HEK293 (cell line): ENCODE measurements around the gene ENDOV.

Experiments
- CTCF ChIA-PET: fragments of 350-600 bp; formaldehyde crosslinking; extraction: SDS; loops from one replicate; lab custom pipeline; 2021; ENCODE audit warnings: antibody characterized with exemption; lab: Yijun Ruan, JAX
- POLR2A ChIA-PET: fragments of 300-600 bp; formaldehyde crosslinking; extraction: SDS; loops from one replicate; lab custom pipeline; 2020; ENCODE audit warnings: antibody characterized with exemption, inconsistent platforms; lab: Yijun Ruan, JAX
- H3K27ac ChIP-seq: fragments of 200-500 bp; sonication (Bioruptor generic); 2 replicates; pipeline ENCODE4 v1.5.1; 2014; ENCODE audit warnings: low read depth, low read length, control low read depth, inconsistent platforms; ENCODE audit errors: extremely low read depth
- H3K36me3 ChIP-seq, 2 experiments: fragments of 200-500 bp in 1 of 2; sonication (Bioruptor generic) in 1 of 2; 1 replicate in 1 of 2; 2 replicates in 1 of 2; pipeline ENCODE4 v1.5.1; 2014 to 2017; ENCODE audit warnings: inconsistent platforms in 2 of 2, low read length in 2 of 2; ENCODE audit not compliant: control insufficient read depth in 2 of 2, insufficient read depth in 1 of 2
- H3K4me1 ChIP-seq: fragments of 200-500 bp; sonication (Bioruptor generic); 2 replicates; pipeline ENCODE4 v1.5.1; 2014; ENCODE audit warnings: mild to moderate bottlenecking, low read length, inconsistent platforms; ENCODE audit not compliant: control insufficient read depth, insufficient read depth
- H3K4me3 ChIP-seq: 2 replicates; pipeline ENCODE4 v1.5.1; 2011; ENCODE audit warnings: low read depth, mild to moderate bottlenecking, control low read depth, low read length, moderate library complexity
- H3K9me3 ChIP-seq: fragments of 200-500 bp; sonication (Bioruptor generic); 2 replicates; pipeline ENCODE4 v1.5.1; 2014; ENCODE audit warnings: low read depth, low read length, inconsistent platforms; ENCODE audit not compliant: control insufficient read depth, insufficient read depth
- GLI4 ChIP-seq: fragments of 450-650 bp; formaldehyde crosslinking; IDR thresholded peaks from 2 replicates; pipeline ENCODE4 v1.5.1; 2016; ENCODE audit warnings: missing biosample characterization, missing genetic modification characterization
- GLIS1 ChIP-seq: fragments of 450-650 bp; formaldehyde crosslinking; IDR thresholded peaks from 2 replicates; pipeline ENCODE4 v1.5.1; 2016; ENCODE audit warnings: missing biosample characterization, missing genetic modification characterization
- GLIS2 ChIP-seq: fragments of 450-650 bp; formaldehyde crosslinking; IDR thresholded peaks from 2 replicates; pipeline ENCODE4 v1.5.1; 2016; ENCODE audit warnings: missing biosample characterization, missing genetic modification characterization
- KLF9 ChIP-seq: fragments of 450-650 bp; formaldehyde crosslinking; IDR thresholded peaks from 2 replicates; pipeline ENCODE4 v1.5.1; 2016; ENCODE audit warnings: missing biosample characterization, missing genetic modification characterization, low read depth
- MZF1 ChIP-seq: fragments of 450-650 bp; formaldehyde crosslinking; IDR thresholded peaks from 2 replicates; pipeline ENCODE4 v1.5.1; 2017; ENCODE audit warnings: missing biosample characterization, missing genetic modification characterization, borderline replicate concordance
- ZNF155 ChIP-seq: fragments of 450-650 bp; formaldehyde crosslinking; IDR thresholded peaks from 2 replicates; pipeline ENCODE4 v1.5.1; 2016; ENCODE audit warnings: missing biosample characterization, missing genetic modification characterization
- ZNF175 ChIP-seq: fragments of 450-650 bp; formaldehyde crosslinking; IDR thresholded peaks from 2 replicates; pipeline ENCODE4 v1.5.1; 2016; ENCODE audit warnings: missing biosample characterization, missing genetic modification characterization
- ZNF23 ChIP-seq: fragments of 450-650 bp; formaldehyde crosslinking; IDR thresholded peaks from 2 replicates; pipeline ENCODE4 v1.5.1; 2016; ENCODE audit warnings: missing biosample characterization, missing genetic modification characterization, borderline replicate concordance
- ZNF266 ChIP-seq: fragments of 450-650 bp; formaldehyde crosslinking; IDR thresholded peaks from 2 replicates; pipeline ENCODE4 v1.5.1; 2016; ENCODE audit warnings: missing biosample characterization, missing genetic modification characterization, low read depth
- ZNF341 ChIP-seq: fragments of 450-650 bp; formaldehyde crosslinking; IDR thresholded peaks from 2 replicates; pipeline ENCODE4; 2016; ENCODE audit warnings: low read depth, missing biosample characterization, missing genetic modification characterization
- ZNF394 ChIP-seq: fragments of 450-650 bp; formaldehyde crosslinking; IDR thresholded peaks from 2 replicates; pipeline ENCODE4 v1.5.1; 2016; ENCODE audit warnings: missing biosample characterization, missing genetic modification characterization, mild to moderate bottlenecking, moderate library complexity, borderline replicate concordance
- ZNF433 ChIP-seq: fragments of 450-650 bp; formaldehyde crosslinking; IDR thresholded peaks from 2 replicates; pipeline ENCODE4 v1.5.1; 2016; ENCODE audit warnings: missing biosample characterization, missing genetic modification characterization, low read depth
- ZNF473 ChIP-seq: fragments of 450-650 bp; formaldehyde crosslinking; IDR thresholded peaks from 2 replicates; pipeline ENCODE4 v1.5.1; 2017; ENCODE audit warnings: missing biosample characterization, missing genetic modification characterization
- ZNF549 ChIP-seq: fragments of 450-650 bp; IDR thresholded peaks from 2 replicates; pipeline ENCODE4 v1.5.1; 2018; ENCODE audit warnings: missing biosample characterization, missing genetic modification characterization, mild to moderate bottlenecking, inconsistent platforms, moderate library complexity
- ZNF585B ChIP-seq: fragments of 450-650 bp; formaldehyde crosslinking; IDR thresholded peaks from 2 replicates; pipeline ENCODE4 v1.5.1; 2016; ENCODE audit warnings: missing biosample characterization, missing genetic modification characterization
- ZNF747 ChIP-seq: fragments of 450-650 bp; formaldehyde crosslinking; IDR thresholded peaks from 2 replicates; pipeline ENCODE4 v1.5.1; 2016; ENCODE audit warnings: missing biosample characterization, missing genetic modification characterization
- ZNF830 ChIP-seq: fragments of 450-650 bp; IDR thresholded peaks from 2 replicates; pipeline ENCODE4 v1.5.0; 2018; ENCODE audit warnings: missing biosample characterization, missing genetic modification characterization, low read depth, mild to moderate bottlenecking, moderate library complexity
- TF ChIP-seq, protein P1 (sequence below): fragments of 450-650 bp; formaldehyde crosslinking; IDR thresholded peaks from 2 replicates; pipeline ENCODE4 v1.5.1; 2017; ENCODE audit warnings: missing biosample characterization, missing genetic modification characterization

The ENDOV gene

GRCh38 chr17:80429356-80430275, 14.6 kb downstream of the ENDOV start:
- no peak for TF ChIP-seq MZF1 (tag by site-specific recombination)
- TF ChIP-seq ZNF473 (tag by site-specific recombination): no peak
- TF ChIP-seq GLI4 (tag by site-specific recombination): no peak
- no peak for TF ChIP-seq ZNF394 (tag by site-specific recombination)
- TF ChIP-seq ZNF175 (tag by site-specific recombination): no peak
- no peak for TF ChIP-seq GLIS1 (tag by site-specific recombination)
- no peak for TF ChIP-seq ZNF341 (tag by site-specific recombination)
- no peak for TF ChIP-seq ZNF585B (tag by site-specific recombination)
- TF ChIP-seq KLF9 (tag by site-specific recombination): no peak
- TF ChIP-seq ZNF23 (tag by site-specific recombination): no peak
- no peak for TF ChIP-seq ZNF433 (tag by site-specific recombination)
- TF ChIP-seq ZNF266 (tag by site-specific recombination): no peak
- Histone ChIP-seq H3K4me3 (no peak overlapping the region), H3K27ac (no peak overlapping the region), H3K9me3 (no peaks in the 10 kb centered on the region), H3K4me1 (no peaks in the 10 kb centered on the region), H3K36me3 (no peaks in the 10 kb centered on the region)
- ChIA-PET CTCF (interaction anchor here (0.6 kb wide), 1 partner anchor 26 kb away, joined by 3 read pairs; no protein-coding TSS in a partner anchor), POLR2A (no interaction called here)

- ChIA-PET CTCF (interaction anchor here (0.6 kb wide), 1 partner anchor 25 kb away, joined by 3 read pairs; no protein-coding TSS in a partner anchor), POLR2A (no interaction called here)
- no peaks in the 10 kb centered on the region for H3K4me1 ChIP-seq
- no peak for TF ChIP-seq ZNF155 (tag by site-specific recombination)
- TF ChIP-seq ZNF830 (tag by site-specific recombination): no peak
- TF ChIP-seq, protein P1, sequence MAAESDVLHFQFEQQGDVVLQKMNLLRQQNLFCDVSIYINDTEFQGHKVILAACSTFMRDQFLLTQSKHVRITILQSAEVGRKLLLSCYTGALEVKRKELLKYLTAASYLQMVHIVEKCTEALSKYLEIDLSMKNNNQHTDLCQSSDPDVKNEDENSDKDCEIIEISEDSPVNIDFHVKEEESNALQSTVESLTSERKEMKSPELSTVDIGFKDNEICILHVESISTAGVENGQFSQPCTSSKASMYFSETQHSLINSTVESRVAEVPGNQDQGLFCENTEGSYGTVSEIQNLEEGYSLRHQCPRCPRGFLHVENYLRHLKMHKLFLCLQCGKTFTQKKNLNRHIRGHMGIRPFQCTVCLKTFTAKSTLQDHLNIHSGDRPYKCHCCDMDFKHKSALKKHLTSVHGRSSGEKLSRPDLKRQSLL: no peak
- no peak for TF ChIP-seq ZNF549 (tag by site-specific recombination)
- no peak overlapping the region for H3K4me3 ChIP-seq
- H3K9me3 ChIP-seq: no peaks in the 10 kb centered on the region
- H3K36me3 ChIP-seq: no peaks in the 10 kb centered on the region
- no peak overlapping the region for H3K27ac ChIP-seq
Observed at GRCh38 chr17:80430446-80431245, 15.7 kb downstream of the ENDOV start.

DNA sequence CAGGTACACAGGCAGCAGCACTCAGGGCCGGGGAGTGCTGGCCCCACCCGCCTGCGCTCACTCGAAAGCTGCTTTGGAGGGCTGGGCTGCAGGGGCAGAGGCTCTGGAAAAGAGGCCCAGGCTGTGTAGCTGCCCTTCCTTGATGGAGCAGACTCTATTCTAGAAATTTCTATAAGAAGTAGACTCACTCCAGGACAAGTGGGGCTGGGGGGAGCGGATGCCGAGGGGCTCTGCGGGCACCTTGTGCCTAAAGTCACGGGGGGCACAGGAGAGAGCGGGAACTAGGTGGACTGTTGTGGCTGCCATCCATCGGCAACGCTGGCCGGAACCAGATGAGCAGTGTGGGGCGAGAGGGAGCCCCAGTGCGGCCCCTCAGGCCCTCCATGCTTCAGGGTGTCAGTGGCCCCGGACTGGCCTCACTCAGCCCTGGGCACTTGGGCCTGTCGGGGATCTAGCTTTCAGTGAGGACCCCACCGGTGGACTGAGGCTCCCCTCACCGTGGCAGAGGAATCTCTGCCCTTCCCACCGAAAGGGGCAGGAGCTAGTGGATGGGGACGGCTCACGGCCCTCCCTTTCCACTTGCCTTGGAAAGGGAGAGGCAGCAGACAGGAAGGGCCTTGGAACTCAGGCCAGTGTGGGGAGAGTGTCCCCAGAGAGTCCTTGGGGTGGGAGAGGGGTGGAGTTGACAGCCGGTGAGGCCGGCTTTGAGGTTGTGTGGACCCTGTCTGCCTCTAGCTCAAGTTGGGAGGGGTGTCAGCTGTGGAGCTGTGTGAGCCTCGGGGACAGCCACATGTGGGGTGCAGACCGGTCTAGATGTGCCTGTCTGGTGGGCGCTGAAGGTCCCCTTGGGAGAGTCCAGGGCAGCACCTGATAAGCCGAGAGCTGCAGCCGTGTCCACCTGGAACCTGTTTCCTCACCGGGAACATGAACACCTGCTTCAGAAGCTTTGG, 16.6 kb downstream of the ENDOV start:
- CTCF ChIA-PET: interaction anchor here (0.7 kb wide), 1 partner anchor 536 kb away, joined by 3 read pairs; no protein-coding TSS in a partner anchor
- no peaks in the 10 kb centered on the region for H3K9me3 ChIP-seq
- TF ChIP-seq ZNF747 (no peak), GLIS2 (tag by site-specific recombination) (peak; percentile 8; the same call in 1 of the 2 replicates)
- TF ChIP-seq, all 188 proteins: peak for 1
- Histone ChIP-seq H3K4me3 (no peak overlapping the region), H3K36me3 (no peaks in the 10 kb centered on the region), H3K4me1 (no peaks in the 10 kb centered on the region), H3K27ac (no peak overlapping the region)
- POLR2A ChIA-PET: interaction anchor here (1.4 kb wide), 1 partner anchor 23 kb away, joined by 3 read pairs; no protein-coding TSS in a partner anchor
